DND-41 (cell line): ENCODE measurements around the gene TLN1.

Source experiments
- ATAC-seq: fragments of 200-7000 bp; cut with Tn5 transposase; 3 replicates; pipeline ENCODE4 v1.9.1; 2021; ENCODE audit warnings: low read depth; ENCODE audit not compliant: insufficient read depth
- DNase-seq: peaks from one replicate; pipeline ENCODE4 v3.0.0-alpha.2; 2020
- H2AFZ ChIP-seq: 2 replicates; pipeline ENCODE4 v1.6.0; 2012; ENCODE audit warnings: low read depth, low read length
- H3K27ac ChIP-seq: 2 replicates; pipeline ENCODE4 v1.5.1; 2012; ENCODE audit warnings: low read length, inconsistent platforms
- H3K27me3 ChIP-seq: fragments of 200-600 bp; sonication (generic); 2 replicates; pipeline ENCODE4 v1.6.0; 2012; ENCODE audit warnings: low read length, mild to moderate bottlenecking, inconsistent platforms; ENCODE audit not compliant: insufficient read depth, poor library complexity
- H3K36me3 ChIP-seq: 2 replicates; pipeline ENCODE4 v1.5.1; 2012; ENCODE audit warnings: low read length, inconsistent platforms; ENCODE audit not compliant: insufficient read depth
- H3K4me1 ChIP-seq: 2 replicates; pipeline ENCODE4 v1.5.1; 2012; ENCODE audit warnings: mild to moderate bottlenecking, low read length; ENCODE audit not compliant: insufficient read depth
- H3K4me2 ChIP-seq: 2 replicates; pipeline ENCODE4 v1.6.0; 2012; ENCODE audit warnings: mild to moderate bottlenecking, moderate library complexity, low read length, inconsistent platforms; ENCODE audit not compliant: insufficient read depth
- H3K4me3 ChIP-seq, 2 experiments: fragments of 200-600 bp in 1 of 2; shearing (Covaris generic) in 1 of 2; 2 replicates each; pipeline ENCODE4 v1.5.1; 2012 to 2016; ENCODE audit warnings: inconsistent platforms in 2 of 2, low read length in 2 of 2, mild to moderate bottlenecking in 2 of 2, low read depth in 1 of 2, moderate library complexity in 1 of 2
- H3K79me2 ChIP-seq: 2 replicates; pipeline ENCODE4 v1.6.0; 2012; ENCODE audit warnings: low read length, inconsistent platforms; ENCODE audit not compliant: insufficient read depth
- H3K9ac ChIP-seq: 2 replicates; pipeline ENCODE4 v1.6.0; 2012; ENCODE audit warnings: low read depth, mild to moderate bottlenecking, inconsistent platforms, low read length, moderate library complexity
- H3K9me3 ChIP-seq: 2 replicates; pipeline ENCODE4 v1.5.1; 2012; ENCODE audit warnings: low read length, moderate library complexity, mild to moderate bottlenecking, inconsistent platforms; ENCODE audit not compliant: insufficient read depth, severe bottlenecking
- H4K20me1 ChIP-seq: 2 replicates; pipeline ENCODE4 v1.6.0; 2012; ENCODE audit warnings: low read length; ENCODE audit not compliant: insufficient read depth
- EZH2 ChIP-seq: IDR thresholded peaks from 3 replicates; pipeline ENCODE4 v1.6.1; 2012; ENCODE audit warnings: borderline replicate concordance, low read depth, mild to moderate bottlenecking, moderate library complexity, low read length, inconsistent platforms; ENCODE audit not compliant: severe bottlenecking
- TF ChIP-seq, protein P1 (sequence below): IDR thresholded peaks from 2 replicates; pipeline ENCODE4 v1.5.1; 2012; ENCODE audit warnings: borderline replicate concordance, low read length, moderate library complexity, mild to moderate bottlenecking; ENCODE audit not compliant: poor library complexity, severe bottlenecking; ENCODE audit errors: extremely low read depth

Gene TLN1

DNA sequence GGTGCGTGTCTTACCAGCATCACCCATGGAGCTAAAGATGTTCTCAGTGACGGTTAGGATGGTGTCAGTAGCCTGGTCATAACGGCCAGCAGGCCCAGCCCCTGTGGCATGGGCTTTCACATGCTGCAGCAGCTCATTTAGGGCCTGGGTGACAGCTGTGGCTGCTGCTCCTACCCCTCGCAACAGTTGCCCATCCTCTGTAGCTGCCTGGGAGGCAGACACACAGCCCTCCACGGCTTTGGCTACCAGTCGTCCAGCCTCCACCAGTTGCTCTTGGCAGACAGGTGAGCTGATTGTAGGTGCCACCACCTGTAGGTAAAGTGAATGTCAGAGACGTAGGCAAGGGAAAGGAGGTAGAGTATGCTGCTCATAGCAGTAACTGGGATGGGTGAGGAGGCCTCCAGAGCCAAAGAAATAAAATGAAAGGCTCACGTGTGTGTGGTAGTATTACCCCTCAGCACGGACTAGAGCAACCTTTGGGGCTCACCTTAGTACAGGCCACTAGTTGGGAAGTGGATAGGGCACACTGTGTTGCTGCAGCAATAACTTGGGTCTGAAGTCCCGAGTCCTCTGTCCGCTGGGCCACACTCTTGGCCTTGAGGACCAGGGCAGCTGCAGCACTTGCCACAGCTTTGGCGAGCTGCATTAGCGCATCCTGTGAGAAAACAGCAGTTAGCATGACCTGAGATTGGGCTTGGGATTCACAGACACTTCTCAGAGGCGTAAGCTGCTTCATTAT lies 14.7 kb downstream of the TLN1 start:
- no peak overlapping the region for H3K4me2 ChIP-seq
- TF ChIP-seq, protein P1, sequence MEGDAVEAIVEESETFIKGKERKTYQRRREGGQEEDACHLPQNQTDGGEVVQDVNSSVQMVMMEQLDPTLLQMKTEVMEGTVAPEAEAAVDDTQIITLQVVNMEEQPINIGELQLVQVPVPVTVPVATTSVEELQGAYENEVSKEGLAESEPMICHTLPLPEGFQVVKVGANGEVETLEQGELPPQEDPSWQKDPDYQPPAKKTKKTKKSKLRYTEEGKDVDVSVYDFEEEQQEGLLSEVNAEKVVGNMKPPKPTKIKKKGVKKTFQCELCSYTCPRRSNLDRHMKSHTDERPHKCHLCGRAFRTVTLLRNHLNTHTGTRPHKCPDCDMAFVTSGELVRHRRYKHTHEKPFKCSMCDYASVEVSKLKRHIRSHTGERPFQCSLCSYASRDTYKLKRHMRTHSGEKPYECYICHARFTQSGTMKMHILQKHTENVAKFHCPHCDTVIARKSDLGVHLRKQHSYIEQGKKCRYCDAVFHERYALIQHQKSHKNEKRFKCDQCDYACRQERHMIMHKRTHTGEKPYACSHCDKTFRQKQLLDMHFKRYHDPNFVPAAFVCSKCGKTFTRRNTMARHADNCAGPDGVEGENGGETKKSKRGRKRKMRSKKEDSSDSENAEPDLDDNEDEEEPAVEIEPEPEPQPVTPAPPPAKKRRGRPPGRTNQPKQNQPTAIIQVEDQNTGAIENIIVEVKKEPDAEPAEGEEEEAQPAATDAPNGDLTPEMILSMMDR, result no peak
- TF ChIP-seq EZH2, result no peak

DNA sequence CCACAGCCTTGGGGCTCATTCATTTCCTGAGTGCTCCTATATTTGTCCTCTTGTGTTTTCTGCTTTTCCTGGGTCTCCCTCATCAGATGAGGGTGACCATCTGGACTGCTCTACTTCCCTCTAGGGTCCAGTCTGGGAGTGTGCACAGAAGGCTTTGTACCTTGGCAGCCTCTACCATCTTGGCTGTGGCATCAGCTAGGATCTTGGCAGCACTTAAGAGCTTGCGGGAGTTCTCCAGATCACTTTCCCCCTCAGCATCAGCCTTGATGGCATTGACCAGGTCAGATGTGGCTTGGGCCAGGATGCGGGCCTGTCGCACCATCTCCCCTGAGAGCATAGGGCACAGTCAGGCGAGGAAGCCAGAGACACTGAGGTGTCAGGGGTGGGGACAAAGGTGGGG lies 15.8 kb downstream of the TLN1 start:
- ATAC-seq, result no peak
- H3K9me3 ChIP-seq, result no peaks in the 10 kb centered on the region
- no peak overlapping the region for H2AFZ ChIP-seq
- H3K27me3 ChIP-seq, result no peaks in the 10 kb centered on the region
- no peak overlapping the region for H3K27ac ChIP-seq
- peaks cover 7% of the 10 kb centered on the region; the same call in 1 of the 2 replicates for H4K20me1 ChIP-seq
- H3K4me2 ChIP-seq, result no peak overlapping the region
- H3K4me3 ChIP-seq, result no peak overlapping the region
- no peak for DNase-seq
- peaks cover 99% of the 10 kb centered on the region for H3K36me3 ChIP-seq
- TF ChIP-seq, protein P1, result no peak
- no peak for TF ChIP-seq EZH2
- H3K4me1 ChIP-seq, result no peaks in the 10 kb centered on the region
- H3K9ac ChIP-seq, result no peak overlapping the region
- no peaks in the 10 kb centered on the region for H3K79me2 ChIP-seq

More for the DNA sequence above, 14.7 kb downstream of the TLN1 start:
- peaks cover 4% of the 10 kb centered on the region; the same call in 1 of the 2 replicates for H4K20me1 ChIP-seq
- DNase-seq (no peak), ATAC-seq (no peak)
- H2AFZ ChIP-seq, result no peak overlapping the region
- H3K36me3 ChIP-seq, result peaks cover 99% of the 10 kb centered on the region
- no peaks in the 10 kb centered on the region for H3K4me1 ChIP-seq
- H3K9ac ChIP-seq, result no peak overlapping the region
- no peaks in the 10 kb centered on the region for H3K27me3 ChIP-seq
- no peak overlapping the region for H3K27ac ChIP-seq
- no peaks in the 10 kb centered on the region for H3K9me3 ChIP-seq
- no peak overlapping the region for H3K4me3 ChIP-seq
- H3K79me2 ChIP-seq, result no peaks in the 10 kb centered on the region

DNA sequence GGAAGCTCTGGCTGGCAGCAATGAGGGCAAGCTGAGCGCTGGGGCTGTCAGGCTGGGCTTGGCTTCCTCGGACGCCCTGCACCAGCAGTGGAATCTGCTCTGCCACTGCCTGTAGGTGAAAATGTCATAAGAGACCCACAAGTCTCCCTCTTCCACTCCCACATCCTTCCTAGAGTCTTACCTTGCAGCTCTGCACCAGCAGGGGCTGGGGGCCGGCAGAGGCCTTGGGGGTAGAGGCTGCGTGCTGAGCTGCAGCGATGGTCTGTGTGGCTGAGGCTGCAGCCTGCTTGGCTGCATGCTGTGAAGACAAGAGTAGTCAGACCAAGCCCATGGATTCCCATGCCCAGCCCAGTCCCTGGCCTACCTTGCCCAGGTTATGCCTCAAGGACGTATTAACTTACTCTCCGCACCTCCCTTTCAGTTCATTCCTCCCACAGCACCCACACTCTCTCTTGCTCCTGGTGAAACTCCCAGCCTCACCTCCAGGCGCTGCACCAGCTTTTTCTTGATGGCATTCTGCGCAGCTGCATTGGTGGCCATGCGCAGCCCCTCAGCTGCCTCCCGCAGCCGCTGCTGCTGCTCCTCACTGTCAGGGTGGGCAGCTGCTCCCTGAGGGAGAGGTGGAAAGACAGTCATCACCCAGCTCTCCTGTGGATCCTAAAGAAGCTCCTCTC lies 17.3 kb downstream of the TLN1 start:
- TF ChIP-seq EZH2, result no peak
- TF ChIP-seq, protein P1, result no peak
- H3K4me1 ChIP-seq, result no peaks in the 10 kb centered on the region
- no peaks in the 10 kb centered on the region for H3K79me2 ChIP-seq
- H3K4me3 ChIP-seq, result no peak overlapping the region
- H3K36me3 ChIP-seq, result peaks cover 95% of the 10 kb centered on the region
- DNase-seq, result no peak
- H3K9ac ChIP-seq, result no peak overlapping the region
- ATAC-seq, result no peak
- H2AFZ ChIP-seq, result no peak overlapping the region
- no peak overlapping the region for H3K4me2 ChIP-seq
- peaks cover 8% of the 10 kb centered on the region; the same call in 1 of the 2 replicates for H4K20me1 ChIP-seq
- H3K27me3 ChIP-seq, result no peaks in the 10 kb centered on the region
- H3K9me3 ChIP-seq, result no peaks in the 10 kb centered on the region
- H3K27ac ChIP-seq, result no peak overlapping the region
